ENCODE results near the gene RBM39. TPM values are rescaled to one million over a fixed set of nuclear protein-coding genes. Genes with fewer than 3 reads are reported as not detected.
"Not testable (repeated sequence)": the region's sequence is repeated elsewhere in the genome, so short reads cannot be mapped to it uniquely, and the experiment has no call there.

Gene RBM39
- total RNA-seq, 1 donor from 2014 or later: 322 TPM

- TF ChIP-seq CTCF (IDR thresholded peaks at IDR 0.05; ENCODE audit: insufficient read depth, low read length, severe bottlenecking): no peak
- no peaks in the 10 kb centered on the region for H3K27me3 ChIP-seq (ENCODE audit: control insufficient read depth, insufficient read depth, low read length)
- no peak overlapping the region for H3K4me3 ChIP-seq (ENCODE audit: low read depth, low read length)
- peaks cover 33% of the 10 kb centered on the region for H3K36me3 ChIP-seq (ENCODE audit: control insufficient read depth, insufficient read depth, low read length)
- FAIRE-seq (no peak), DNase-seq (ENCODE audit: low read depth) (no peak)
Measured at GRCh38 chr20:35729836-35730582, 12.1 kb downstream of the RBM39 start.

GRCh38 chr20:35729283-35729807 is 12.7 kb downstream of the RBM39 start:
- no peak for TF ChIP-seq CTCF (IDR thresholded peaks at IDR 0.05; ENCODE audit: insufficient read depth, low read length, severe bottlenecking)
- Histone ChIP-seq H3K36me3 (ENCODE audit: control insufficient read depth, insufficient read depth, low read length) (peaks cover 33% of the 10 kb centered on the region), H3K4me3 (ENCODE audit: low read depth, low read length) (no peak overlapping the region), H3K27me3 (ENCODE audit: control insufficient read depth, insufficient read depth, low read length) (no peaks in the 10 kb centered on the region)
- DNase-seq (ENCODE audit: low read depth) (no peak), FAIRE-seq (no peak)

GRCh38 chr20:35726842-35727711 is 15.0 kb downstream of the RBM39 start:
- H3K27me3 ChIP-seq (ENCODE audit: control insufficient read depth, insufficient read depth, low read length): no peaks in the 10 kb centered on the region
- FAIRE-seq: no peak
- TF ChIP-seq CTCF (IDR thresholded peaks at IDR 0.05; ENCODE audit: insufficient read depth, low read length, severe bottlenecking): no peak
- peaks cover 36% of the 10 kb centered on the region for H3K36me3 ChIP-seq (ENCODE audit: control insufficient read depth, insufficient read depth, low read length)
- no peak for DNase-seq (ENCODE audit: low read depth)
- no peak overlapping the region for H3K4me3 ChIP-seq (ENCODE audit: low read depth, low read length)

GRCh38 chr20:35724321-35725230 is 17.5 kb downstream of the RBM39 start:
- Histone ChIP-seq H3K27me3 (ENCODE audit: control insufficient read depth, insufficient read depth, low read length) (no peaks in the 10 kb centered on the region), H3K4me3 (ENCODE audit: low read depth, low read length) (no peak overlapping the region), H3K36me3 (ENCODE audit: control insufficient read depth, insufficient read depth, low read length) (peaks cover 41% of the 10 kb centered on the region)
- no peak for TF ChIP-seq CTCF (IDR thresholded peaks at IDR 0.05; ENCODE audit: insufficient read depth, low read length, severe bottlenecking)
- DNase-seq (ENCODE audit: low read depth): no peak
- no peak for FAIRE-seq

GRCh38 chr20:35723652-35724320 is 18.3 kb downstream of the RBM39 start:
- not testable (repeated sequence) for H3K4me3 ChIP-seq (ENCODE audit: low read depth, low read length); DNase-seq (ENCODE audit: low read depth); H3K27me3 ChIP-seq (ENCODE audit: control insufficient read depth, insufficient read depth, low read length); FAIRE-seq
- H3K36me3 ChIP-seq (ENCODE audit: control insufficient read depth, insufficient read depth, low read length): peaks cover 41% of the 10 kb centered on the region

- H3K27me3 ChIP-seq (ENCODE audit: control insufficient read depth, insufficient read depth, low read length); H3K4me3 ChIP-seq (ENCODE audit: low read depth, low read length); DNase-seq (ENCODE audit: low read depth); FAIRE-seq: not testable (repeated sequence)
- H3K36me3 ChIP-seq (ENCODE audit: control insufficient read depth, insufficient read depth, low read length): peaks cover 38% of the 10 kb centered on the region
Measured at GRCh38 chr20:35723275-35723639, 18.8 kb downstream of the RBM39 start.

Measured in bronchial epithelial cell (primary cell).